ENCODE data around the gene ACE. TPM values are rescaled to one million over a fixed set of nuclear protein-coding genes. Genes with fewer than 3 reads are reported as not detected.

ACE gene
- polyA plus RNA-seq, 1 donor (not counting 4 experiments of a cell fraction or from before 2014, with no cell fraction given), result 0.07 TPM

- no peak for TF ChIP-seq EZH2 (IDR thresholded peaks at IDR 0.05; ENCODE audit: low read length)
- TF ChIP-seq CTCF (optimal IDR thresholded peaks at IDR 0.05 in 1 of 3, IDR thresholded peaks at IDR 0.05 in 1 of 3, conservative IDR thresholded peaks at IDR 0.05 in 1 of 3; ENCODE audit: extremely low read depth in 1 of 3, insufficient read depth in 2 of 3, low read length in 3 of 3), result no peak
- Histone ChIP-seq H3K9ac (ENCODE audit: control insufficient read depth, extremely low read depth, insufficient read depth, low read length) (no peak overlapping the region), H3K4me2 (ENCODE audit: control insufficient read depth, extremely low read depth, insufficient read depth, low read depth, low read length) (no peak overlapping the region), H3K27me3 (ENCODE audit: control insufficient read depth, extremely low read depth, insufficient read depth, low read length) (no peaks in the 10 kb centered on the region), H3K4me1 (ENCODE audit: control insufficient read depth, extremely low read depth, insufficient read depth, low read length) (peaks cover 10% of the 10 kb centered on the region), H4K20me1 (ENCODE audit: control insufficient read depth, extremely low read depth, insufficient read depth, low read length) (no peaks in the 10 kb centered on the region), H3K9me1 (ENCODE audit: control insufficient read depth, extremely low read depth, insufficient read depth, low read length) (no peaks in the 10 kb centered on the region), H3K9me3 (ENCODE audit: control insufficient read depth, low read depth, low read length) (no peaks in the 10 kb centered on the region), H3K36me3 (ENCODE audit: control insufficient read depth in 2 of 2, extremely low read depth in 1 of 2, insufficient read depth in 2 of 2, low read length in 2 of 2) (peaks cover 0 to 3% of the 10 kb centered on the region in 2 experiments), H2AFZ (ENCODE audit: control insufficient read depth, low read length) (no peak overlapping the region), H3K27ac (ENCODE audit: control insufficient read depth, insufficient read depth, low read length) (no peak overlapping the region), H3K79me2 (ENCODE audit: control insufficient read depth, insufficient read depth, low read length) (no peaks in the 10 kb centered on the region), H3K4me3 (ENCODE audit: control insufficient read depth in 2 of 3, extremely low read depth in 1 of 3, insufficient read depth in 2 of 3, low read depth in 1 of 3, low read length in 3 of 3) (no peak overlapping the region)
- FAIRE-seq (no peak), DNase-seq (ENCODE audit: low read depth, low spot score) (no peak)
- dilution Hi-C loops (cut with MboI; ENCODE audit: extremely low pct_ligation_motif_present, low sequenced_read_pairs), result no loop called here
Measured at GRCh38 chr17:63442549-63443035, 34.3 kb upstream of the ACE start.

- TF ChIP-seq EZH2 (IDR thresholded peaks at IDR 0.05; ENCODE audit: low read length) (no peak), CTCF (optimal IDR thresholded peaks at IDR 0.05 in 1 of 3, IDR thresholded peaks at IDR 0.05 in 1 of 3, conservative IDR thresholded peaks at IDR 0.05 in 1 of 3; ENCODE audit: extremely low read depth in 1 of 3, insufficient read depth in 2 of 3, low read length in 3 of 3) (no peak)
- Histone ChIP-seq H4K20me1 (ENCODE audit: control insufficient read depth, extremely low read depth, insufficient read depth, low read length) (no peaks in the 10 kb centered on the region), H3K79me2 (ENCODE audit: control insufficient read depth, insufficient read depth, low read length) (no peaks in the 10 kb centered on the region), H3K27ac (ENCODE audit: control insufficient read depth, insufficient read depth, low read length) (no peak overlapping the region), H3K4me3 (ENCODE audit: control insufficient read depth in 2 of 3, extremely low read depth in 1 of 3, insufficient read depth in 2 of 3, low read depth in 1 of 3, low read length in 3 of 3) (no peak overlapping the region), H3K9me1 (ENCODE audit: control insufficient read depth, extremely low read depth, insufficient read depth, low read length) (no peaks in the 10 kb centered on the region), H3K27me3 (ENCODE audit: control insufficient read depth, extremely low read depth, insufficient read depth, low read length) (no peaks in the 10 kb centered on the region), H3K4me2 (ENCODE audit: control insufficient read depth, extremely low read depth, insufficient read depth, low read depth, low read length) (no peak overlapping the region), H3K4me1 (ENCODE audit: control insufficient read depth, extremely low read depth, insufficient read depth, low read length) (peaks cover 11% of the 10 kb centered on the region), H3K9ac (ENCODE audit: control insufficient read depth, extremely low read depth, insufficient read depth, low read length) (no peak overlapping the region), H2AFZ (ENCODE audit: control insufficient read depth, low read length) (no peak overlapping the region), H3K9me3 (ENCODE audit: control insufficient read depth, low read depth, low read length) (no peaks in the 10 kb centered on the region), H3K36me3 (ENCODE audit: control insufficient read depth in 2 of 2, extremely low read depth in 1 of 2, insufficient read depth in 2 of 2, low read length in 2 of 2) (peaks cover 0 to 3% of the 10 kb centered on the region in 2 experiments)
- dilution Hi-C loops (cut with MboI; ENCODE audit: extremely low pct_ligation_motif_present, low sequenced_read_pairs), result no loop called here
- FAIRE-seq (no peak), DNase-seq (ENCODE audit: low read depth, low spot score) (no peak)
Measured at GRCh38 chr17:63443053-63443452, 33.8 kb upstream of the ACE start.
